HUES48 (cell line): ENCODE measurements around the gene MEF2C.
"Not testable (repeated sequence)": the region's sequence is repeated elsewhere in the genome, so short reads cannot be mapped to it uniquely, and the experiment has no call there.

Experiments used
- H3K27ac ChIP-seq: one replicate; pipeline ENCODE4 v1.7.0; 2013; ENCODE audit warnings: low read depth, low read length, inconsistent platforms
- H3K27me3 ChIP-seq: 2 replicates; pipeline ENCODE4 v1.6.1; 2013; ENCODE audit warnings: mild to moderate bottlenecking, low read length; ENCODE audit not compliant: control insufficient read depth, insufficient read depth
- H3K36me3 ChIP-seq: 2 replicates; pipeline ENCODE4 v1.6.1; 2013; ENCODE audit warnings: low read length; ENCODE audit not compliant: control insufficient read depth, insufficient read depth
- H3K4me1 ChIP-seq: 2 replicates; pipeline ENCODE4 v1.6.1; 2013; ENCODE audit warnings: mild to moderate bottlenecking, low read length; ENCODE audit not compliant: control insufficient read depth, insufficient read depth
- H3K4me3 ChIP-seq: 2 replicates; pipeline ENCODE4 v1.5.1; 2013; ENCODE audit warnings: mild to moderate bottlenecking, low read depth, low read length
- H3K9ac ChIP-seq: 2 replicates; pipeline ENCODE4 v1.6.1; 2013; ENCODE audit warnings: mild to moderate bottlenecking, low read depth, low read length, moderate library complexity
- H3K9me3 ChIP-seq: 2 replicates; pipeline ENCODE4 v1.6.1; 2013; ENCODE audit warnings: low read length; ENCODE audit not compliant: control insufficient read depth, insufficient read depth

The MEF2C gene

GRCh38 chr5:88798933-88799332 is 84.1 kb downstream of the MEF2C start:
- H3K9me3 ChIP-seq, H3K4me3 ChIP-seq, H3K36me3 ChIP-seq, H3K9ac ChIP-seq, H3K4me1 ChIP-seq, H3K27me3 ChIP-seq, H3K27ac ChIP-seq: not testable (repeated sequence)

- H3K4me1 ChIP-seq: not testable (repeated sequence)
These were observed 89.2 kb downstream of the MEF2C start for GRCh38 chr5:88793797-88794196.

GRCh38 chr5:88792144-88792840 is 90.7 kb downstream of the MEF2C start:
- Histone ChIP-seq H3K27ac (no peak overlapping the region), H3K27me3 (no peaks in the 10 kb centered on the region), H3K9ac (no peak overlapping the region), H3K36me3 (no peaks in the 10 kb centered on the region), H3K9me3 (no peaks in the 10 kb centered on the region), H3K4me1 (no peaks in the 10 kb centered on the region), H3K4me3 (no peak overlapping the region)

More at GRCh38 chr5:88793797-88794196, 89.2 kb downstream of the MEF2C start:
- not testable (repeated sequence) for H3K36me3 ChIP-seq, H3K27me3 ChIP-seq, H3K4me3 ChIP-seq, H3K9ac ChIP-seq, H3K9me3 ChIP-seq, H3K27ac ChIP-seq

- no peak overlapping the region for H3K4me3 ChIP-seq
- H3K4me1 ChIP-seq: peaks cover 25% of the 10 kb centered on the region
- H3K9ac ChIP-seq: no peak overlapping the region
- no peaks in the 10 kb centered on the region for H3K36me3 ChIP-seq
- H3K27ac ChIP-seq: no peak overlapping the region
- H3K27me3 ChIP-seq: no peaks in the 10 kb centered on the region
- no peaks in the 10 kb centered on the region for H3K9me3 ChIP-seq
These were observed 95.1 kb downstream of the MEF2C start for GRCh38 chr5:88787856-88788255.

- Histone ChIP-seq H3K36me3 (no peaks in the 10 kb centered on the region), H3K27me3 (no peaks in the 10 kb centered on the region), H3K4me3 (no peak overlapping the region), H3K27ac (no peak overlapping the region), H3K9ac (no peak overlapping the region), H3K4me1 (peaks cover 25% of the 10 kb centered on the region), H3K9me3 (no peaks in the 10 kb centered on the region)
These were observed 96.2 kb downstream of the MEF2C start for GRCh38 chr5:88786789-88787188.

GRCh38 chr5:88785746-88786565 is 97.0 kb downstream of the MEF2C start:
- Histone ChIP-seq H3K27me3 (no peaks in the 10 kb centered on the region), H3K27ac (peak overlapping the region; percentile 78), H3K9ac (peak overlapping the region; percentile 25; the same call in 1 of the 2 replicates), H3K4me3 (no peak overlapping the region), H3K4me1 (peaks cover 29% of the 10 kb centered on the region), H3K9me3 (no peaks in the 10 kb centered on the region), H3K36me3 (no peaks in the 10 kb centered on the region)

GRCh38 chr5:88782571-88782970 is 100.4 kb downstream of the MEF2C start:
- Histone ChIP-seq H3K36me3 (no peaks in the 10 kb centered on the region), H3K4me1 (peaks cover 35% of the 10 kb centered on the region), H3K27ac (no peak overlapping the region), H3K9ac (no peak overlapping the region), H3K27me3 (no peaks in the 10 kb centered on the region), H3K4me3 (no peak overlapping the region), H3K9me3 (no peaks in the 10 kb centered on the region)

GRCh38 chr5:88780736-88781135 is 102.2 kb downstream of the MEF2C start:
- Histone ChIP-seq H3K27ac (no peak overlapping the region), H3K36me3 (no peaks in the 10 kb centered on the region), H3K4me1 (peaks cover 25% of the 10 kb centered on the region)

GRCh38 chr5:88778736-88779135 is 104.2 kb downstream of the MEF2C start:
- H3K27ac ChIP-seq: no peak overlapping the region
- H3K4me3 ChIP-seq: no peak overlapping the region
- H3K36me3 ChIP-seq: no peaks in the 10 kb centered on the region
- no peak overlapping the region for H3K9ac ChIP-seq
- H3K27me3 ChIP-seq: no peaks in the 10 kb centered on the region
- H3K9me3 ChIP-seq: no peaks in the 10 kb centered on the region
- H3K4me1 ChIP-seq: peaks cover 11% of the 10 kb centered on the region

More at GRCh38 chr5:88780736-88781135, 102.2 kb downstream of the MEF2C start:
- no peak overlapping the region for H3K4me3 ChIP-seq
- H3K27me3 ChIP-seq: no peaks in the 10 kb centered on the region
- no peak overlapping the region for H3K9ac ChIP-seq
- no peaks in the 10 kb centered on the region for H3K9me3 ChIP-seq

- H3K9ac ChIP-seq: no peak overlapping the region
- peaks cover 11% of the 10 kb centered on the region for H3K4me1 ChIP-seq
- no peaks in the 10 kb centered on the region for H3K27me3 ChIP-seq
- H3K36me3 ChIP-seq: no peaks in the 10 kb centered on the region
- H3K27ac ChIP-seq: no peak overlapping the region
- no peak overlapping the region for H3K4me3 ChIP-seq
- H3K9me3 ChIP-seq: no peaks in the 10 kb centered on the region
These were observed 106.3 kb downstream of the MEF2C start for GRCh38 chr5:88776692-88777091.

GRCh38 chr5:88772831-88773230 is 110.2 kb downstream of the MEF2C start:
- H3K27me3 ChIP-seq: no peaks in the 10 kb centered on the region
- H3K9ac ChIP-seq: no peak overlapping the region
- no peaks in the 10 kb centered on the region for H3K36me3 ChIP-seq
- no peaks in the 10 kb centered on the region for H3K4me1 ChIP-seq
- H3K9me3 ChIP-seq: no peaks in the 10 kb centered on the region
- no peak overlapping the region for H3K27ac ChIP-seq
- H3K4me3 ChIP-seq: no peak overlapping the region
